Loucy (cell line): ENCODE data around the gene SHPK.

Experiments
- CTCF ChIP-seq: fragments of 200-600 bp; sonication (generic); conservative IDR thresholded peaks from 2 replicates; pipeline ENCODE4 v1.5.1; 2014; ENCODE audit warnings: mild to moderate bottlenecking, antibody characterized with exemption, low read length
- EZH2phosphoT487 ChIP-seq: fragments of 200-600 bp; IDR thresholded peaks from 2 replicates; pipeline ENCODE4 v1.6.1; 2018; ENCODE audit warnings: antibody characterized with exemption, mild to moderate bottlenecking, moderate library complexity, borderline replicate concordance

DNA sequence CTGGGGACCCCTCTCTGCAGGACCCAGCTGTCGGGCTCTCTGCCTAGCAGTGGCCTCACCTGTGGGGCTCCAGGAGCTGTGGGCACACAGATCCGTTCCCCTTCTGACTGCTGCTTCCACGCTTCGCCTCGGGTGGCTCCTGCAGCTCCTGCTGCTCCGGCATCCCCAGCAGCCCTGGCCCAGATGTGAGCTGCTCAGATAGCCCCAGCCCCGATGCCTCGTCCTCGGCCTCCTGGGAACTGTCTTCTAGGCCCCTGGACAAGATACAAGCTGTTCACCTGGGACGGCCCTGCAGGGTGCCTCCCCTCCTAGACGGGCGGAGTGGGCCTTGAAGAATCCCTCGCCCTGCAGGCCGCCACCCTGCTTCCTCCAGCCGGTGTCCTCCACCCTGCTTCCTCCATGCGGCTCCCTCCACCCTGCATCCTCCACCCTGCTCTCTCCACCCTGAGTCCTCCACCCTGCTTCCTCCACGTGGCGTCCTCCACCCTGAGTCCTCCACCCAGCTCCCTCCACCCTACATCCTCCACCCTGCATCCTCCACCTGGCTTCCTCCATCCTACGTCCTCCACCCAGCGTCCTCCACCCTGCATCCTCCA, 43.6 kb upstream of the SHPK start:
- no peak for TF ChIP-seq CTCF
- TF ChIP-seq EZH2phosphoT487: no peak
